ENCODE results near the gene DCXR.

DCXR gene

DNA sequence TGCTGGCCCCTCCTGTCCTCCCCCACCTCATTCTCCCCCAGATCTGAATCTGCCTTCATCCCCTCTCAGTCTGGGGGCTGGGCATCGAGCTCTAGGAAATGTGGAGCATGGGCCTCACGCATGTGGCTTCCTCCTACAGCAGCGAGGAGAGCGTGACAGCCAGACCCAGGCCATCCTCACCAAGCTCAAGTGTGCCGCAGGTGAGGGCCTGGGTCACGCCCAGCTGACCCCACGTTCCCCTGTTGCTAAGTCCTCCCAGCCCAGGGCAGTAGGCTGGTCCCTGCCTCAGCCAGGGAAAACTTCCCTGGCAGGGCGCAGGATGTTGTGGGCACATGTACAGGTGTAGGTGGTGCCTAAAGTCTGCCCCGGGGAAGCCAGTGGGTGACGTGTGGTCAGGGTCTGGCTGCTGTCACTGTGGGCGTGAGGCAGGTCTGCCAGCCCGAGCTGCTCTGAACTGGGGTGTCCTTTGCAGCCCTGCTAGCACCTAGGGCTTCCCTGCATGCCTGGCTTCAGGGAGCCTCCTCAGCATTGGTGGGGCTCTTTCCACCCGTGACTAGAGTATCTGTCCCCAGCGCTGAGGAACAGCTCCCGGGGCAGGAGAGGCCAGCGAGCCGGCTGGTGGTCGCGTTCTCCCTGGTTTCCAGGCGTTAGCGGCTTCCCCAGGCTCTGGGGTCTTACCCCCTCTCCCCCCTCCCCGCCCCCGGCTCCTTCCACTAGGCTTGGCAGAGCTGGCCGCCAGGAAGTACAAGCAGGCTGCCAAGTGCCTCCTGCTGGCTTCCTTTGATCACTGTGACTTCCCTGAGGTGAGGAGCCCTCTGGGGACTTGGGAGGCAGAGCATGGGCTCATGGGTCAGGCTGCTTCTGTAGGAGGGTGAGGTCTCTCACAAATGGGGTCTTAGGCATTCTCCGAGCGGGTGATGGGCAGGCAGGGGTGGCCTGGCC is 17.8 kb upstream of the DCXR start:
- DNase-seq (ENCODE audit: low read depth, low spot score) = no peak

- no peak for DNase-seq (ENCODE audit: low read depth, low spot score)
Observed at GRCh38 chr17:82054351-82055022, 17.0 kb upstream of the DCXR start.

DNA sequence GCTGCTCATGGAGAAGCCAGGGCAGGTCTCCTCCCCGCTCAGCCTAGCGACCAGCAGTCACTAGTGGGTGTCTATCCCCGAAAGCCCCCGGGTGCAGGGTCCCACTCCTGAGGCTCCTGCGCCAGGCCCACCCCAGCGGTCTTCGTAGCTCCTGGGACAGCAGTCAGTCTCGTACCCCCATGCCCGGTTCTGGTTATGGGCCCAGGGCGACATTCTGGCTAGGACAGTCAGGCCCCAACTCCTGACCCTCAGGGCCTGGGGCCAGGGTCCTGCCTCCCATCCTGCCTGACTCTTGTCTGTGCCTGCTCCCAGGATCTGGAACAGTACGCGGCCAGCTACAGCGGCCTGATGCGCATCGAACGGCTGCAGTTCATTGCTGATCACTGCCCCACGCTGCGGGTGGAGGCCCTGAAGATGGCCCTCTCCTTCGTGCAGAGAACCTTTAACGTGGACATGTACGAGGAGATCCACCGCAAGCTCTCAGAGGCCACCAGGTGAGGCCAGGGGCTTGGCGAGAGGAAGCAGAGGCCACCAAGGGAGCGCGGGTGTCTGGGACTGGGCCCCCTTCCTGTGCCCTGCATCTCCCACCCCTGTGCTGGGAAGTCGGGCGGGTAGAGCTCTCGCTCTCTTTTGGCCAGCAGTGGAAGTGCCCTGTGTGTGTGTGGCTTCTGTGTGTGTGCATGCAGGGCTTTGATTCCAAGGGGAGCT is 16.2 kb upstream of the DCXR start:
- DNase-seq (ENCODE audit: low read depth, low spot score) = no peak

- no peak for DNase-seq (ENCODE audit: low read depth, low spot score)
Observed at GRCh38 chr17:82053130-82053529, 15.6 kb upstream of the DCXR start.

DNA sequence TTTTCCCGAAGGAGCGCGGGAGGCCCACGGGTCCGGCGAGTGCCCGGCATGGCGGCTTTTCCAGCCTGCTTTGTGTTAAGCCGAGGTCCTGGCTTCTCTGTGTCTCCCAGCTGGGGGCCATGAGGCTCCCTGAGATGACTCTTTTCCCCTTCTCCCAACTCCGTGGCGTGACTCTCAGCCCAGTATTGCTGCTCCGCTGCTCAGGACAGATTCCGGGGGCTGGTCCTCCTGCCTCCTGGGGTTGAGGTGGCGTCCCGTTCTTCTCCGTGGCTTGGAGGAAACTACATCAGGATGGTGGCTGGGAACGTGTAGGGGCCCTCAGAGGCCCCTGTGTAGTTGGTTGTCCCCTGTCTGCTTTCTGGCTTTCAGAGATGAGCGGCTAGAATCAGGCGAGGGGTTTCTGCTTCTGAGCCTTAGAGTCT is 15.2 kb upstream of the DCXR start:
- DNase-seq (ENCODE audit: low read depth, low spot score) = no peak

DNA sequence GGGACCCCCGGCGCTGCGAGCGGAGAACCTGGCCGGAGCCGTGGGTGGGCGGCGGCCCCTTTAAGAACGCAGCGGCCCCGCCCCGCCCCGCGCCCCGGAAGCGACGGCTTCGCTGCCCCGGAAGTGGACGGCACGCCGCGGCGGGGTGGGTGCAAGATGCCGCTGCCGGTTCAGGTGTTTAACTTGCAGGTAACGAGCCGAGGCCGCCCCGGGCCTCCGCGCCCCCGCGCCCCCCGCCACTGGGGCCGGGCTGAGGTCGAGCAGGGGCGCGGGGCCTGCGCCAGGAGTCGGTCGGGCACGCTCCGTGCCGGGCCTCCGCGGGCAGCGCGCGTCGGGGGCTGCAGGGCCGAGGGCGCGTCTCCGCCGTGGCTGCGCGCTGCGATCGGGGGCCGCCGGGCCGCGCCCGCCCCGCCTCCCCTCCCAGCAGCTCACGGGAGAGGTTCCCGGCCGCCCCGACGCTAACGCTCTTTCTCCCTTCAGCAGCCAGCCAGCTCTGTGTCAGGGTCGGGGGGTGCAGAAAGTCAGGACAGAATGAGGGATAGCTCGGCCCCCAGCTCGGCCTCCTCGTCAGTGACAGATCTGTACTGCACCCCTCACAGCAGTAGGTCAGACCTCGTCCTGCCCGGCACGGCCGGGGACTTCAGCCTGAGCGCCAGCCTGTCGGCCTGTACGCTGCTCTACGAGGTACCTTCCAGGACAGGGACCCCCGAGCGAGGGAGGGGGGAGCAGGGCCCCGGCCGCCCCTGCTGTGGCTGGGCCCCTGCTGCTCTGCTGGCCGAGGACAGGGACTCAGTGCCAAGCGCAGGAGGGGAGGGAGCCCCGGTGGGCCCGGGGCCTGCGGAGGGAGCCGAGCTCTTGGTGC is 14.5 kb upstream of the DCXR start, which contains the start of the genes GPS1 and RFNG:
Gene GPS1 (plus strand): TSS at position 123 of the 862 bp plus-strand sequence. CDS start 34 bp downstream, at position 157.
Gene RFNG (minus strand): TSS at position 36 of the 862 bp plus-strand sequence. CDS start 45 bp downstream, outside the sequence.
- DNase-seq (ENCODE audit: low read depth, low spot score) = peak; percentile 87

DNA sequence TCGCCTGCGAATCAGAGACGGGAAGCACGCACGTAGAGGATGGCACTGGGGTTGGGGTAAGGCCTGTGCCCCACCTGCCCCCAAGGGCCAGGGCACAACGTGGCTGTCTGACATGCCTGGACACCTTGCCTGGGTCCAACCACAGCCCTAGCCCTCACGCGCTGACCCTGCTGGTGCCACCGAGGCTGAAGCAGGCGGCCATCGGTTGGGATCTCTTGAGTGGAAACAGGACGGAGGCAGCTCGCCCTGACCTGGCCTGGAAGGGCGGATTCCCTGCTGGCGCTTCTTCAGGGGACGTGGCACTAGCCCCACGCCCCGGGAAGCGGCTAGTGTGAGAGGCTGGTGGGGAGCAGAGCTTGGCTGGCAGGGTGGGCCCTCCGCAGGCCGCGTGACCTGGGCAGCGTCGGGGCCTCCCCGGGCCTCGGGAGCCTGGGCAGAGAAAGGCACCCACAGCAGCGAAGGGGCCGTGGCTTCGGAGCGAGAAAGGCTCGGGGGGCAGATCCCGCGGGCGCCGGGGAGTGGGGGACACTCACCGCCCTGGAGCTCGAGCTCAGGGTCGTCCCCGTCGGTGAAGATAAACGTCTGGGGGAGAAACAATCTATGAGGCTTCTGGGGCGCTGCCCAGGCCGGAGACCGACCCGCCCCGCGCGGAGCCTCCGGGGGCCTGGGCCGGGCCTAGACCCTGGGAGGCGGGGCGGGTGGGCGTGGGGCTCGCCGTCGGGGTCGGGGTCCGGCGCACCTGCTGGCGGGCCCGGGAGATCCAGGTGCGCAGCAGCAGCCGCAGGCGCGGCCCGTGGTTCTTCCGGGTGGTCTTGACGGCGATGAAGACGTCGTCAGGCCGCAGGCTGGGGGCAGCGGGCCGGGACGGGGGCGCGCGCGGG is 13.5 kb upstream of the DCXR start:
- DNase-seq (ENCODE audit: low read depth, low spot score) = peak; percentile 31

GRCh38 chr17:82050152-82050760 is 12.8 kb upstream of the DCXR start:
- no peak for DNase-seq (ENCODE audit: low read depth, low spot score)

DNA sequence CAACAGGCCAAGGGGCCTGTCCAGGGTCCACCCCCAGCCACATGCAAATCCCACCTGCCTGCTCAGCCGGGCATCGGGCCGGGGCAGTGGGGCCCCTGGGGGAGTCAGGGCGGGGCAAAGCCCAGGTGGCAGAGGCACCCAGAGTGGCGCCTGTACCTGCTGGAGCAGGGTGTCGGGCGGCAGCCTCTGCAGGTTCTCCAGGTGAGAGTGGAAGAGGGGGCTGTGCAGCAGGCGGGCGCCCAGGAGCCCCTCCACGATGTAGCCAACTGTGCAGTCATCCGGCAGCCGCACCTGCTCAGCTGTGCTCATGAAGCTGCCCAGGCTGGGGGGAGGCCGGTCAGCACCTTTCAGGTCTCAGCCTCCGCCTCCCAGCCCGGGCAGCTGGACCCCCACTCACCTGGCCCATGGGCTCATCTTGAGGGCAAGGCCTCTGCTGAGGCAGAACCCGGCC is 12.0 kb upstream of the DCXR start:
- no peak for DNase-seq (ENCODE audit: low read depth, low spot score)

DNA sequence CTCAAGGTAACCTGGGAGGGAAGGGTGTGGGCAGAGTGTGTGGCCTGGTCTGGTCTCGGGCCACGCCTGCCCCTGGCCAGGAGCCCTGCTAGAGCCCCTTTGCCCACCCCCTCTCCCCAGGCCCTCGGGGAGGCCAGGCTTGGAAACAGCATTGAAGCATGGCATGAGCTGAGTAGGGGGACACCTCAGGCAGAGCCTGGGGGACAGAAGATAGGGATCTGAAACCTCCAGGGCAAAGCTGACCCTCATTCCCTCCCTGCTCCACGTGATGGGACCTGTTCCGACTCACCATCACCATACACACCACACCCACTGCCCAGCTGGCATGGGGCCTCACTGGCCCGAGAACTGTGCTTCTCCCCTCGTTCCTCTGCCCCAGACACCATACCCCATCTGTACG is 11.6 kb upstream of the DCXR start:
- DNase-seq (ENCODE audit: low read depth, low spot score) = no peak

DNA sequence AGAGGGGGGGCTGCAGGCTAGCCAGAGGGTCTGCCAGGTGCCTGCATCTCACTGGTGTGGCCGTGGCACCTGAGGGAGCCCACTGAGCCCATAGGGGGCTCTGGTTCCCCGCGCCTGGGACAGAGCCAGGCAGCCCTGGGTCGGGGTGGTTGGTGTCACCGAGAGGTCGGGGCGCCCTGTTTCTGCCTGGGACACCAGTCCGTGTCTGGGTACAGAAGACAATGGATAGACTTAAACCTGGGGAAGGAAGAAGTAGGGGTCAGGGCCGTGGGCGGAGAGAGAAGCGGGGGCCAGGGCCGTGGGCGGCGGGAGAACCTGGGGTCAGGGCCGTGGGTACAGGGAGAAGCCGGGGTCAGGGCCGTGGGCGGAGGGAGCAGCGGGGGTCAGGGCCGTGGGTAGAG is 11.1 kb upstream of the DCXR start:
- DNase-seq (ENCODE audit: low read depth, low spot score) = no peak

- no peak for DNase-seq (ENCODE audit: low read depth, low spot score)
Observed at GRCh38 chr17:82047914-82048570, 10.5 kb upstream of the DCXR start.

DNA sequence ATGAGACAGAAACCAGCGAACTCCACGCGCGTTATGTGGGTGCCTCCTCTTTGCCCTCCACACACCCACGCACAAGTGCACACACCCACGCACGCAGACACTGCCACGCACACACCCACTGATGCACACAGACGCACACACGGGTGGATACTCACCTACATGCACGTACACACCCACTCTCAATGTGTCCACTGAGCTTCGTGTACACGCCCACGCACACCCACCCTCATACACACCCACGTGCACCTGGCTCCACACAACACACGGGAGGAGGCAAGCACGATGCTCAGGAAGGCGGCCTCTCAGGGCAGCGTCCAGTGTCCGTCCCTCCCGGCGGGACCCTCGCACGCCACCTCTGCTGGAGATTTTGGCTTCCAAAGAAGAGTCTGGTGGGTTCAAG is 9.9 kb upstream of the DCXR start:
- DNase-seq (ENCODE audit: low read depth, low spot score) = no peak

DNA sequence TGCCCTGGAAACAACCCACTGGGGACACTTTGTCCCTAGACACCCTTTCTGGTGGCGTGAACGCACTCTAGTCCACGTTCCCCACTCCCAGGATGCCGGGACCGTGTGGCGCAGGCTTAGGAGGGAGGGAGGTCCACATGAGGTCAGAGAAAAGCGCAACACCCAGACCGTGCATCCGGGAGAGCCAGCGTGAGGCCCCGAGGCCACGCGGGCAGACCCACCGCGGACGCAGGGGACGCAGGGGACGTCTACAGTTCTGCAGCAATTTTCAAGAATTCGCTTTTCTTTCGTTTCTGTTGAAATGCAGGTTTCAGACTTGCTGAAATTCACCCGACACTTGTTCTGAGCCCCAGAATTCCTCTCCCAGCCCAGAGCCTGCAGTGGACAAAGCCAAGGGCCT is 9.4 kb upstream of the DCXR start:
- no peak for DNase-seq (ENCODE audit: low read depth, low spot score)

GRCh38 chr17:82045936-82046484 is 8.5 kb upstream of the DCXR start:
- DNase-seq (ENCODE audit: low read depth, low spot score) = no peak

DNA sequence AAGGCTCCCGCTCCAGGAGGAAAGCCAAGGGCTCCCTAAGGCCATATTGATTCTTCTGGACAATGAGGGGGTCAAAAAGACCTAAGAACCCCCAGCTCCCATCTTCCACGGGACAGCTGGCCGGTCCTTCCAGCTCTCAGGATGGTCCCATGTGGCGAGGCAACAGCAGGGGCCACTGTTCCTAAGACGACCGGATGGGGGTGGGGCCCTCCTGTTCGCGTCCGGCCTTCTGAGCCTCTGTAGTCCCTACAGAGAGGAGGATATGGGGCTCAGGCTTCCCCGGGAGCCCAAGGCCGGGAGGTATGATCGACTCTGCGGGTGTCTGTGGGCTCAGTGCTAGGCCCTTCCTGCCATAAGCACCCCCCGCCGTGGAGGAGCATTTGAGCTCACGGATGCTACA is 6.0 kb upstream of the DCXR start:
- DNase-seq (ENCODE audit: low read depth, low spot score) = no peak

GRCh38 chr17:82042649-82043048 is 5.2 kb upstream of the DCXR start:
- DNase-seq (ENCODE audit: low read depth, low spot score) = no peak

GRCh38 chr17:82041144-82041814 is 3.8 kb upstream of the DCXR start:
- DNase-seq (ENCODE audit: low read depth, low spot score) = no peak

Measured in astrocyte of the hippocampus (primary cell).